Fibroblast of lung (primary cell): ENCODE results near the gene BCAR3. TPM values are rescaled to one million over a fixed set of nuclear protein-coding genes. Genes with fewer than 3 reads are reported as not detected.

Source experiments
- DNase-seq, 2 donors: peaks; one replicate each; pipeline versions ENCODE4 v3.0.0 to v3.0.0-alpha.2; 2010; ENCODE audit warnings: low read depth in 2 of 2
- H2AFZ ChIP-seq: 2 replicates; pipeline ENCODE4 v1.5.1; 2012; ENCODE audit warnings: low read length, control low read depth, inconsistent platforms
- H3K27ac ChIP-seq: 2 replicates; pipeline ENCODE4 v1.5.1; 2011; ENCODE audit warnings: low read length, control low read depth; ENCODE audit not compliant: insufficient read depth
- H3K27me3 ChIP-seq: 2 replicates; pipeline ENCODE4 v1.5.1; 2011; ENCODE audit warnings: mild to moderate bottlenecking, low read length; ENCODE audit not compliant: control insufficient read depth, insufficient read depth
- H3K36me3 ChIP-seq: 2 replicates; pipeline ENCODE4 v1.5.1; 2011; ENCODE audit warnings: low read length; ENCODE audit not compliant: control insufficient read depth, insufficient read depth
- H3K4me1 ChIP-seq: 2 replicates; pipeline ENCODE4 v1.5.1; 2011; ENCODE audit warnings: low read length; ENCODE audit not compliant: control insufficient read depth, insufficient read depth; ENCODE audit errors: extremely low read depth
- H3K4me2 ChIP-seq: 2 replicates; pipeline ENCODE4 v1.5.1; 2011; ENCODE audit warnings: low read length, control low read depth; ENCODE audit not compliant: insufficient read depth; ENCODE audit errors: extremely low read depth
- H3K4me3 ChIP-seq, 4 experiments: fragments of 200-600 bp in 1 of 4; sonication (generic) in 1 of 4; replicated peaks in 1 of 4; 2 replicates each; pipeline ENCODE4 v1.5.1; 2011 to 2016; ENCODE audit warnings: low read length in 4 of 4, low read depth in 3 of 4, mild to moderate bottlenecking in 3 of 4, control low read depth in 2 of 4, inconsistent platforms in 1 of 4, mixed read lengths in 1 of 4; ENCODE audit not compliant: insufficient read depth in 1 of 4; ENCODE audit errors: control extremely low read depth in 1 of 4
- H3K79me2 ChIP-seq: 2 replicates; pipeline ENCODE4 v1.5.1; 2012; ENCODE audit warnings: mild to moderate bottlenecking, low read length, inconsistent platforms; ENCODE audit not compliant: control insufficient read depth, insufficient read depth
- H3K9ac ChIP-seq: 2 replicates; pipeline ENCODE4 v1.5.1; 2011; ENCODE audit warnings: mild to moderate bottlenecking, low read length, control low read depth; ENCODE audit not compliant: insufficient read depth
- H3K9me3 ChIP-seq: 2 replicates; pipeline ENCODE4 v1.5.1; 2012; ENCODE audit warnings: low read depth, low read length; ENCODE audit not compliant: control insufficient read depth, insufficient read depth
- H4K20me1 ChIP-seq: 2 replicates; pipeline ENCODE4 v1.5.1; 2011; ENCODE audit warnings: low read length; ENCODE audit not compliant: control insufficient read depth, insufficient read depth; ENCODE audit errors: extremely low read depth
- EZH2 ChIP-seq: IDR thresholded peaks from 2 replicates; pipeline ENCODE4 v1.5.1; 2012; ENCODE audit warnings: low read length, control low read depth, mild to moderate bottlenecking; ENCODE audit errors: missing control alignments
- polyA plus RNA-seq, 2 donors: library from polyadenylated mRNA; depleted of rRNA in 1 of 2; stranded (reverse) in 1 of 2; unstranded in 1 of 2; fragments of >200 nt; gene quantifications; 2 replicates each; pipeline ENCODE4 v1.2.1, GENCODE V29; 2011 to 2012; ENCODE audit warnings: missing spikeins in 1 of 2
- total RNA-seq: library from RNA; depleted of rRNA; stranded (reverse); fragments of >200 nt; gene quantifications from 2 replicates; pipeline ENCODE4 v1.2.1, GENCODE V29; 2014
- TF ChIP-seq, protein P1 (sequence below), 2 donors: IDR thresholded peaks in 1 of 2; conservative IDR thresholded peaks in 1 of 2; 1 replicate in 1 of 2; 2 replicates in 1 of 2; pipeline ENCODE4 v1.5.1; 2011 to 2012; ENCODE audit warnings: low read length in 2 of 2, control low read depth in 1 of 2, inconsistent platforms in 1 of 2, low read depth in 1 of 2, mild to moderate bottlenecking in 1 of 2

The BCAR3 gene
- total and polyA plus RNA-seq, 2 donors (not counting 1 experiment from before 2014, with no cell fraction given) = 12.6 to 35.2 TPM

DNA sequence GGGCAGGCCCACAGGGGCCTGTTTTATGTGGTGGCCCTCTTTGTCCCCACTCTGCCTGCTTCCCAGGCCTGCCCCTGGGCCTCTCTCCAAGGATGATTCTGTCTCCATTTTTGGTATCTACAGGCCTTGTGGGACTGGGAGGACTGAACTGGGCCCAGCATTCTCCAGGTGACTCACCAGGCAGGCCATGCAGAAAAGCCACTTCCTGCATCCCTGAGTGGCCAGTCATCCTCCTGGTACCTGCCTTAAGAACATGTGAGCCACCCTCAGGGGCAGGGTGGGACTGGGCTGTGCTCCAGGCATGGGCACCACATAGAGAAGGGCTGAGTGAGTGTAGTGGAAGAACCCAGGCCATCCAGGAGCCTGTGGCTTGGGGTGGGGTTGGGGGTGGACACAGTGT, 20.0 kb upstream of the BCAR3 start:
- Histone ChIP-seq H4K20me1 (no peaks in the 10 kb centered on the region), H3K9ac (no peak overlapping the region), H3K4me3 (no peak overlapping the region), H3K9me3 (no peaks in the 10 kb centered on the region), H2AFZ (no peak overlapping the region), H3K27ac (peak overlapping the region; percentile 81), H3K4me2 (no peak overlapping the region), H3K27me3 (no peaks in the 10 kb centered on the region), H3K79me2 (no peaks in the 10 kb centered on the region), H3K4me1 (peaks cover 14% of the 10 kb centered on the region), H3K36me3 (no peaks in the 10 kb centered on the region)
- TF ChIP-seq EZH2 = no peak
- TF ChIP-seq, protein P1, sequence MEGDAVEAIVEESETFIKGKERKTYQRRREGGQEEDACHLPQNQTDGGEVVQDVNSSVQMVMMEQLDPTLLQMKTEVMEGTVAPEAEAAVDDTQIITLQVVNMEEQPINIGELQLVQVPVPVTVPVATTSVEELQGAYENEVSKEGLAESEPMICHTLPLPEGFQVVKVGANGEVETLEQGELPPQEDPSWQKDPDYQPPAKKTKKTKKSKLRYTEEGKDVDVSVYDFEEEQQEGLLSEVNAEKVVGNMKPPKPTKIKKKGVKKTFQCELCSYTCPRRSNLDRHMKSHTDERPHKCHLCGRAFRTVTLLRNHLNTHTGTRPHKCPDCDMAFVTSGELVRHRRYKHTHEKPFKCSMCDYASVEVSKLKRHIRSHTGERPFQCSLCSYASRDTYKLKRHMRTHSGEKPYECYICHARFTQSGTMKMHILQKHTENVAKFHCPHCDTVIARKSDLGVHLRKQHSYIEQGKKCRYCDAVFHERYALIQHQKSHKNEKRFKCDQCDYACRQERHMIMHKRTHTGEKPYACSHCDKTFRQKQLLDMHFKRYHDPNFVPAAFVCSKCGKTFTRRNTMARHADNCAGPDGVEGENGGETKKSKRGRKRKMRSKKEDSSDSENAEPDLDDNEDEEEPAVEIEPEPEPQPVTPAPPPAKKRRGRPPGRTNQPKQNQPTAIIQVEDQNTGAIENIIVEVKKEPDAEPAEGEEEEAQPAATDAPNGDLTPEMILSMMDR (conservative IDR thresholded peaks at IDR 0.05 in 1 of 2, IDR thresholded peaks at IDR 0.05 in 1 of 2; ENCODE audit: low read depth in 1 of 2, low read length in 2 of 2) = no peak
- peak; percentile 93 to 100 for DNase-seq

DNA sequence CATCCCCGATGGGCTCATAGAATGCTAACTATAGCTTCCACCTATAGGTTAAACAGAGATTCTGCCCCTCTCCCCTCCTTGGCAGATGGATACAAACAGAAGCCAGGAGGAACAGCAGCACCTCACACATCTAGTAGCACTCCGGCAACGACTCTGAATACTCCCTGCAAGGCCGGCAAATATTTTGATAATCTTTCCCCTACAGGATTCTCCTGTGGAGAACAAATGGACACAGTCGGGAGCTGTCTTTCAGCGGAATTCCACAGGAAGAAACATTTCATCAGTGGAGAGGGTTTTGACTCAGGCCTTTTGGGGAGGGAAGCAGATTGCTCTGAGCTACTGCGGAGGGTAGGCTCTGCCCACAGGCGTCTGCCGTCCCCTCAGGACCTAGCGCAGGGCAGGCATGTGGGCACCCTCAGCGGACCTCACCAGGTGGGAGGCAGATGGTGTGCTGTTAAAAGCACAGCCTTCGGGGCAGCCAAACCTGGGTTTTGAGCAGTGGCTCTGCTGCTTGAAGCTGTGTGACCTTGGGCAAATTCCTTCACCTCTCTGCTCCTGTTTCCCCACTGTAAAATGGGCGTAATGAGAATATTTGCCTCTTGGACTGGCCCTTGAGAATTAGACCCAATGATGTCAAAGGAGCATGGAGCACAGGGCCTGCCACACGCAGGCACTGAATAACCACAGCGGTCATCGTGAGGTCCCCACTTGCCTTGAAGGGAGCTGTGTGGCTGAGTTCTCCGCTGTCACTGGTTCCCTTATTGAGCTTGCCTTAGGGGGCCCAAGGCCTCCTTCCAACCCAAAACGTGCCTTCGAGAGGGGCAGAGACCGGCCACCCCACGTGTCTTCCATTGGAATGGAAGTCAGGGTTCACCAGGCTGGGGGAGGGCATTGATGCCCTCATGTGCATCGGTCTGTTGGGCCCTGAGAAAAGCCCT, 19.2 kb upstream of the BCAR3 start:
- Histone ChIP-seq H3K27ac (peak overlapping the region; percentile 81), H3K79me2 (no peaks in the 10 kb centered on the region), H3K36me3 (no peaks in the 10 kb centered on the region), H3K9ac (no peak overlapping the region), H3K4me2 (no peak overlapping the region), H3K9me3 (no peaks in the 10 kb centered on the region), H3K27me3 (no peaks in the 10 kb centered on the region), H3K4me3 (no peak overlapping the region), H3K4me1 (peaks cover 14% of the 10 kb centered on the region), H2AFZ (no peak overlapping the region), H4K20me1 (no peaks in the 10 kb centered on the region)
- no peak for DNase-seq
- TF ChIP-seq, protein P1 (conservative IDR thresholded peaks at IDR 0.05 in 1 of 2, IDR thresholded peaks at IDR 0.05 in 1 of 2; ENCODE audit: low read depth in 1 of 2, low read length in 2 of 2) = no peak
- no peak for TF ChIP-seq EZH2

DNA sequence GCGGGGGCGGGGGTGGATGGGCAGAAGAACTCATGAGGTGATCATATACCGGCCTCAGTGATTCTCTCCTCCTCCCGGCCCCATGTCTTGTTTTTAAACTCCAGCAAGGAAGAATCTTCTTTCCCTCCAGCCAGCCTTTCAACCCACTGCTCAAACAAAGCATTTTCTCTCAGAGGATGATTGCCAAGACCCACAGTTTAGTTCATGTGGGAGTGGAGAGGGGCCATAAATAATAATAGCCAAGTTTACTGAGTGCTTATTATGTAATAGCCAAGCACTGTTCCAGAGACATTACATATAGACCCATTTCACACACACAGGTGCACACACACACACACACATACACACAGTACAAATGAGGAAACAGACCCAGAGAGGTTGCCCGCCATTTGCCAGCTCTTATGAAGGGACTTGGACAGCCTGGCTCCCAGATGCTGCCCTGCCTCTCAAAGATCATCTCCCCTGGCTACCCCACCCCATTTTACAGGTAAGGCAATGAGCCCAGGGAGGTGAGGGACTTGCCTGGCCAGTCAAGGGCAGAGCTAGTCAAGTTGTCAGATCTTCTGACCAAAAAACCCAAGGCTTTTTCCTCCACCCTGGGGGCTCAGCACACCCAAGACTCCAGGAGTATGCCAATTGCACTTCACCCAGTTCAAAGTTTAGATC, 18.0 kb upstream of the BCAR3 start:
- no peak overlapping the region for H3K4me2 ChIP-seq
- TF ChIP-seq, protein P1 (conservative IDR thresholded peaks at IDR 0.05 in 1 of 2, IDR thresholded peaks at IDR 0.05 in 1 of 2; ENCODE audit: low read depth in 1 of 2, low read length in 2 of 2) = no peak
- TF ChIP-seq EZH2 = no peak
- no peak overlapping the region for H3K4me3 ChIP-seq
- no peaks in the 10 kb centered on the region for H3K27me3 ChIP-seq
- H3K9ac ChIP-seq = no peak overlapping the region
- no peaks in the 10 kb centered on the region for H3K9me3 ChIP-seq
- DNase-seq = peak in 1 of 2 donors; percentile 29
- H3K27ac ChIP-seq = no peak overlapping the region
- H4K20me1 ChIP-seq = no peaks in the 10 kb centered on the region
- H3K4me1 ChIP-seq = peaks cover 14% of the 10 kb centered on the region
- no peaks in the 10 kb centered on the region for H3K36me3 ChIP-seq
- H2AFZ ChIP-seq = no peak overlapping the region
- H3K79me2 ChIP-seq = no peaks in the 10 kb centered on the region
